DOHH2 (cell line): ENCODE data around the gene RIMKLB.
"Not testable (repeated sequence)": the region's sequence is repeated elsewhere in the genome, so short reads cannot be mapped to it uniquely, and the experiment has no call there.

ENCODE experiments used
- EZH2phosphoT487 ChIP-seq: fragments of 200-600 bp; sonication (generic); IDR thresholded peaks from 2 replicates; pipeline ENCODE4 v1.6.1; 2017; ENCODE audit warnings: borderline replicate concordance, mild to moderate bottlenecking, antibody characterized with exemption, low read length, moderate library complexity, mixed read lengths
- TF ChIP-seq, protein P1 (sequence below): fragments of 200-600 bp; sonication (generic); IDR thresholded peaks from one replicate; pipeline ENCODE4 v1.5.1; 2014; ENCODE audit warnings: antibody characterized with exemption, mild to moderate bottlenecking, low read depth, low read length; ENCODE audit not compliant: poor library complexity, severe bottlenecking

DNA sequence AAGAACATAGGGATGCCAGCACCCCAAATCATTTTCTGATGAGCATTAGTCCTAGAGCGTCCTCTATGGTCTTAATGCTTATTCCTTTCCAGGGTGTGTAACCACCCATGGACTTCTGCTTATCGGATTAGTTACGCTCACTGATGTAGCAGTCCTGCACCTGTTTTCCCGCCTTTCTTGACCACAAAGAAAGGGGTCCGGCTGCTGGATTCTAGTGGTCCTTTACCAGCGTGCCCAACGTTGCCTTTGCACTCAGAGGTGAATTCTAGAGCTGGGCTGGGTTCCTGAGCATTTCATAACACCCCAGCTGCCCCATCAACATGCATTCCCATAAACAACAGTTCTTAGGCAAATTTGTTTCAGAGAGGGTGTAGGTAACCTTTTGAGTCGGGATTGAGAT lies 68.3 kb downstream of the RIMKLB start:
- TF ChIP-seq, protein P1, sequence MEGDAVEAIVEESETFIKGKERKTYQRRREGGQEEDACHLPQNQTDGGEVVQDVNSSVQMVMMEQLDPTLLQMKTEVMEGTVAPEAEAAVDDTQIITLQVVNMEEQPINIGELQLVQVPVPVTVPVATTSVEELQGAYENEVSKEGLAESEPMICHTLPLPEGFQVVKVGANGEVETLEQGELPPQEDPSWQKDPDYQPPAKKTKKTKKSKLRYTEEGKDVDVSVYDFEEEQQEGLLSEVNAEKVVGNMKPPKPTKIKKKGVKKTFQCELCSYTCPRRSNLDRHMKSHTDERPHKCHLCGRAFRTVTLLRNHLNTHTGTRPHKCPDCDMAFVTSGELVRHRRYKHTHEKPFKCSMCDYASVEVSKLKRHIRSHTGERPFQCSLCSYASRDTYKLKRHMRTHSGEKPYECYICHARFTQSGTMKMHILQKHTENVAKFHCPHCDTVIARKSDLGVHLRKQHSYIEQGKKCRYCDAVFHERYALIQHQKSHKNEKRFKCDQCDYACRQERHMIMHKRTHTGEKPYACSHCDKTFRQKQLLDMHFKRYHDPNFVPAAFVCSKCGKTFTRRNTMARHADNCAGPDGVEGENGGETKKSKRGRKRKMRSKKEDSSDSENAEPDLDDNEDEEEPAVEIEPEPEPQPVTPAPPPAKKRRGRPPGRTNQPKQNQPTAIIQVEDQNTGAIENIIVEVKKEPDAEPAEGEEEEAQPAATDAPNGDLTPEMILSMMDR = not testable (repeated sequence)
- not testable (repeated sequence) for TF ChIP-seq EZH2phosphoT487
